ENCODE results near the gene RSF1. TPM values are rescaled to one million over a fixed set of nuclear protein-coding genes. Genes with fewer than 3 reads are reported as not detected.

Gene RSF1
- polyA plus RNA-seq, 1 experiment = 26.8 TPM

DNA sequence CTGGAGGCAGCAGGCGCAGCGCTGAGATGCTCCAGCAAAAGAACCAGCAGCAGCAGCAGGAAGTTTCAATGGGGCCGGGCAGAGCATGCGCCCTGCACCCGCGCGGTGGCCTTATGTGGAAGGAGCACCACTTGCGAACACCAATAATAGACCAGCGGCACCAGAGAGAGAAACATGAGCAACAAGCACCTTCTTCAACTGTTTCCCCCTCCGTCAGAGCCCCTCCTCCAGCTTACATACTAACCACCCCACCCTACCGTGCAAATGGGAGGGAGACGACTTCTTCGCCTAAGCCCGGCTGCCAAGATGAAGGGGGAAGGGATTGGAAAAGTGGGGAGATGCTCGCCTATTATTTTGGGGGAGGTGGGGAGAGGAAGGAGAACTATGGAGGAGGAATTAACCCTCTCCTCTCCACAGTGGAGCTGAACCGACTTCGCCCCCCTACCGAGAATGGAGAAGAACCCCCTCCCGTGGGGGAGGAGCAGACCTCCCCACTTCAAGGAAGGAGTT is 1.1 kb downstream of the RSF1 start:
- ChIA-PET POLR2A (interaction anchor here (1.0 to 1.4 kb wide), 2 partner anchors 175 to 369 kb away, joined by 3 to 5 read pairs; partner anchors contain the start of genes INTS4 and KCTD21), CTCF (interaction anchor here (1.0 to 3.7 kb wide), 5 partner anchors 10 to 180 kb away, joined by 3 to 19 read pairs (median 5); partner anchors contain the start of gene INTS4)
- no peaks in the 10 kb centered on the region for H3K27me3 ChIP-seq (ENCODE audit: control insufficient read depth, insufficient read depth, low read length)
- peaks cover 6% of the 10 kb centered on the region for H3K9me3 ChIP-seq (ENCODE audit: control insufficient read depth, insufficient read depth, low read length)
- peak; percentile 55 for DNase-seq (ENCODE audit: low read depth, low spot score)
- H3K4me3 ChIP-seq (ENCODE audit: low read depth, low read length) = peak overlapping the region; percentile 94
- TF ChIP-seq, protein P1, sequence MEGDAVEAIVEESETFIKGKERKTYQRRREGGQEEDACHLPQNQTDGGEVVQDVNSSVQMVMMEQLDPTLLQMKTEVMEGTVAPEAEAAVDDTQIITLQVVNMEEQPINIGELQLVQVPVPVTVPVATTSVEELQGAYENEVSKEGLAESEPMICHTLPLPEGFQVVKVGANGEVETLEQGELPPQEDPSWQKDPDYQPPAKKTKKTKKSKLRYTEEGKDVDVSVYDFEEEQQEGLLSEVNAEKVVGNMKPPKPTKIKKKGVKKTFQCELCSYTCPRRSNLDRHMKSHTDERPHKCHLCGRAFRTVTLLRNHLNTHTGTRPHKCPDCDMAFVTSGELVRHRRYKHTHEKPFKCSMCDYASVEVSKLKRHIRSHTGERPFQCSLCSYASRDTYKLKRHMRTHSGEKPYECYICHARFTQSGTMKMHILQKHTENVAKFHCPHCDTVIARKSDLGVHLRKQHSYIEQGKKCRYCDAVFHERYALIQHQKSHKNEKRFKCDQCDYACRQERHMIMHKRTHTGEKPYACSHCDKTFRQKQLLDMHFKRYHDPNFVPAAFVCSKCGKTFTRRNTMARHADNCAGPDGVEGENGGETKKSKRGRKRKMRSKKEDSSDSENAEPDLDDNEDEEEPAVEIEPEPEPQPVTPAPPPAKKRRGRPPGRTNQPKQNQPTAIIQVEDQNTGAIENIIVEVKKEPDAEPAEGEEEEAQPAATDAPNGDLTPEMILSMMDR (IDR thresholded peaks at IDR 0.05; ENCODE audit: low read depth, low read length) = peak; percentile 13; the same call in 1 of the 2 replicates
- peak overlapping the region; percentile 75 for H3K27ac ChIP-seq (ENCODE audit: low read depth, low read length)

DNA sequence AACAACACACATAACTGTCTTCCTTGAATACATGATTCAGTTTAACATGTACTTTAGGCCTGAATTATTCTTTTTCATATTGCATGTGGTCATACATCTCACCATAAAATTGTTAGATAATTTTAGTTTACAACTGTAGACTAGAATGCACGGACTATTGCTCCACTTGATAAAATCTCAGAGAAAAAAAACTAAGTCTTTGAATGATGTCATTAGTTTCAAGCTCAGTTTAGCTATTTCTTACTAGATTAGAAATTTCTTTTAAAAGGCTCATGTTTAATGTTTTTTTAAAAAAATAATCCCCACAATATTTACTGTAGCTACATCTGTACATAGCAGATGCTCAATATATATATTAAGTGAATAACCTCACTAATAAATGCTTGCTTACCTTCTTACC is 5.1 kb downstream of the RSF1 start:
- ChIA-PET CTCF (interaction anchor here (1.3 kb wide), 1 partner anchor 230 kb away, joined by 3 read pairs; no protein-coding TSS in a partner anchor), POLR2A (no interaction called here)
- H3K9me3 ChIP-seq (ENCODE audit: control insufficient read depth, insufficient read depth, low read length) = peaks cover 10% of the 10 kb centered on the region
- no peaks in the 10 kb centered on the region for H3K27me3 ChIP-seq (ENCODE audit: control insufficient read depth, insufficient read depth, low read length)
- H3K4me3 ChIP-seq (ENCODE audit: low read depth, low read length) = no peak overlapping the region
- TF ChIP-seq, protein P1 (IDR thresholded peaks at IDR 0.05; ENCODE audit: low read depth, low read length) = no peak
- no peak for DNase-seq (ENCODE audit: low read depth, low spot score)
- no peak overlapping the region for H3K27ac ChIP-seq (ENCODE audit: low read depth, low read length)

GRCh38 chr11:77814848-77815247 is 5.7 kb downstream of the RSF1 start:
- DNase-seq (ENCODE audit: low read depth, low spot score) = no peak
- H3K4me3 ChIP-seq (ENCODE audit: low read depth, low read length) = no peak overlapping the region
- peaks cover 10% of the 10 kb centered on the region for H3K9me3 ChIP-seq (ENCODE audit: control insufficient read depth, insufficient read depth, low read length)
- CTCF ChIA-PET = interaction anchor here (0.5 to 1.3 kb wide), 2 partner anchors 231 to 246 kb away, joined by 3 read pairs; no protein-coding TSS in a partner anchor
- TF ChIP-seq, protein P1 (IDR thresholded peaks at IDR 0.05; ENCODE audit: low read depth, low read length) = no peak
- no peaks in the 10 kb centered on the region for H3K27me3 ChIP-seq (ENCODE audit: control insufficient read depth, insufficient read depth, low read length)
- H3K27ac ChIP-seq (ENCODE audit: low read depth, low read length) = no peak overlapping the region
- POLR2A ChIA-PET = no interaction called here

DNA sequence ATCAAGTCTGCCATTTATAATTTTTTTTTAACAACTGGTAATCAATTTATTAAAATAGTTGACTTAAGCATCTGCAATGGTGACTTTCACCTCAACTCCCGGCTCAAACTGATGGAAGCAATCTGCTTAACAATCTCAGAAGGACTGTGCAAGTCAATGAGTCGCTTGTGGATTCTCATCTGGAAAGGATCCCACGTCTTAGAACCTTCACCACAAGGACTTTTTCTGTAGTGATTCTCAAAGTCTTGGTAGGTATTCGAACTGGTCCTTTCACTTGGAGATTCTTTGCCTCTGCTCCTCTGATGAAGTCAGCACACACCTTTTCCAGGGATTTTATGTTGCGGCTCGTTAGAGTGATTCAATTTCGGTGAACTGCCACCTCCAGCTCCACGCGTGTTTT is 7.3 kb downstream of the RSF1 start:
- no peaks in the 10 kb centered on the region for H3K27me3 ChIP-seq (ENCODE audit: control insufficient read depth, insufficient read depth, low read length)
- no peak overlapping the region for H3K27ac ChIP-seq (ENCODE audit: low read depth, low read length)
- H3K4me3 ChIP-seq (ENCODE audit: low read depth, low read length) = no peak overlapping the region
- POLR2A ChIA-PET = interaction anchor here (0.6 kb wide), 1 partner anchor 14 kb away, joined by 7 read pairs; no protein-coding TSS in a partner anchor
- CTCF ChIA-PET = no interaction called here
- no peak for DNase-seq (ENCODE audit: low read depth, low spot score)
- TF ChIP-seq, protein P1 (IDR thresholded peaks at IDR 0.05; ENCODE audit: low read depth, low read length) = no peak
- peaks cover 13% of the 10 kb centered on the region for H3K9me3 ChIP-seq (ENCODE audit: control insufficient read depth, insufficient read depth, low read length)

DNA sequence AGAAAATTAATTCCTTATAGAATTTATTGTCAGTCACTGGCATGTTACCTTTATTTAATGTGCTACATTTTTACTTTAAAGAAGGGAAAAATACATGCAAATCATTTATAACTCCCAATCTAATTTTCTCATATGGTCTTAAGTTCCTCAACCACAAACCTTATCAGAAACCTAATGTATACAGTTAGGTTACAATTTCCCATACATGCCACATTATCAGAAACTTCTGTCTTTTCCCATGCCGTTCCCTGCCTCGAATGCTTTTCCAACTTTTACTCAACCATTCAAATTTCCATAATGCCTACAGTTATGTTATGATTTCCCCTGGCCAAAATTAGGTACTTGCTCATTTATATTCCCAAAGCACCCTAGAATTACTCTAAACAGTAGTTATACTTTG is 13.5 kb downstream of the RSF1 start:
- no peak overlapping the region for H3K4me3 ChIP-seq (ENCODE audit: low read depth, low read length)
- H3K27ac ChIP-seq (ENCODE audit: low read depth, low read length) = no peak overlapping the region
- CTCF ChIA-PET = no interaction called here
- peaks cover 3% of the 10 kb centered on the region; the same call in 1 of the 2 replicates for H3K9me3 ChIP-seq (ENCODE audit: control insufficient read depth, insufficient read depth, low read length)
- TF ChIP-seq, protein P1 (IDR thresholded peaks at IDR 0.05; ENCODE audit: low read depth, low read length) = no peak
- DNase-seq (ENCODE audit: low read depth, low spot score) = no peak
- no peaks in the 10 kb centered on the region for H3K27me3 ChIP-seq (ENCODE audit: control insufficient read depth, insufficient read depth, low read length)
- POLR2A ChIA-PET = no interaction called here
